GM23338 (cell line): ENCODE measurements around the gene HTRA1. TPM values are rescaled to one million over a fixed set of nuclear protein-coding genes. Genes with fewer than 3 reads are reported as not detected.

Source experiments
- ATAC-seq: fragments of 200-7000 bp; cut with Tn5 transposase; 3 replicates; pipeline ENCODE4 v1.9.1; 2020
- DNase-seq: peaks from one replicate; pipeline ENCODE4 v3.0.0-alpha.2; 2015; ENCODE audit warnings: low spot score
- H2AFZ ChIP-seq: fragments of 200-600 bp; sonication (generic); 2 replicates; pipeline ENCODE4 v1.8.0; 2016; ENCODE audit warnings: antibody characterized with exemption, mild to moderate bottlenecking, moderate library complexity
- H3F3A ChIP-seq: fragments of 200-600 bp; sonication (generic); replicated peaks from 2 replicates; pipeline ENCODE4 v1.8.0; 2017; ENCODE audit warnings: antibody characterized with exemption, mixed run types, low read depth
- H3K27ac ChIP-seq: fragments of 200-600 bp; sonication (generic); 2 replicates; pipeline ENCODE4 v1.6.1; 2016; ENCODE audit warnings: low read depth
- H3K27me3 ChIP-seq: fragments of 200-600 bp; sonication (generic); 2 replicates; pipeline ENCODE4 v1.8.0; 2016; ENCODE audit warnings: mild to moderate bottlenecking, mixed run types, moderate library complexity; ENCODE audit not compliant: insufficient read depth
- H3K36me3 ChIP-seq: fragments of 200-600 bp; sonication (generic); 2 replicates; pipeline ENCODE4 v1.8.0; 2016; ENCODE audit warnings: mild to moderate bottlenecking; ENCODE audit not compliant: insufficient read depth
- H3K4me1 ChIP-seq: fragments of 200-600 bp; sonication (generic); 2 replicates; pipeline ENCODE4 v1.8.0; 2016; ENCODE audit warnings: mild to moderate bottlenecking, moderate library complexity; ENCODE audit not compliant: insufficient read depth
- H3K4me2 ChIP-seq: fragments of 200-600 bp; sonication (generic); 2 replicates; pipeline ENCODE4 v1.7.1; 2017; ENCODE audit warnings: mixed run types
- H3K4me3 ChIP-seq: fragments of 200-600 bp; sonication (generic); 2 replicates; pipeline ENCODE4 v1.6.1; 2016; ENCODE audit warnings: mixed run types
- H3K79me2 ChIP-seq: fragments of 200-600 bp; sonication (generic); replicated peaks from 2 replicates; pipeline ENCODE4 v1.8.0; 2017; ENCODE audit warnings: mild to moderate bottlenecking; ENCODE audit not compliant: insufficient read depth
- H3K9me2 ChIP-seq: fragments of 200-600 bp; sonication (generic); 2 replicates; pipeline ENCODE4 v1.8.0; 2017; ENCODE audit not compliant: insufficient read depth
- H4K20me1 ChIP-seq: fragments of 200-600 bp; sonication (generic); replicated peaks from 2 replicates; pipeline ENCODE4 v1.8.0; 2017; ENCODE audit warnings: mild to moderate bottlenecking; ENCODE audit not compliant: insufficient read depth
- H3K27ac Mint-ChIP-seq: 2 replicates; pipeline ENCODE4 v1.8.0; 2020; ENCODE audit warnings: inconsistent platforms, mild to moderate bottlenecking, moderate library complexity, mixed read lengths
- H3K27me3 Mint-ChIP-seq: 3 replicates; pipeline ENCODE4 v1.8.0; 2022; ENCODE audit warnings: low read depth, mild to moderate bottlenecking, moderate library complexity, mixed read lengths, inconsistent platforms; ENCODE audit not compliant: insufficient read depth, poor library complexity
- H3K36me3 Mint-ChIP-seq: 3 replicates; pipeline ENCODE4 v1.8.0; 2021; ENCODE audit warnings: low read depth, mild to moderate bottlenecking, inconsistent platforms, moderate library complexity, mixed read lengths
- H3K4me1 Mint-ChIP-seq: 3 replicates; pipeline ENCODE4 v1.8.0; 2020; ENCODE audit warnings: mild to moderate bottlenecking, inconsistent platforms, mixed read lengths
- H3K4me3 Mint-ChIP-seq: 3 replicates; pipeline ENCODE4 v1.8.0; 2021; ENCODE audit warnings: moderate library complexity, mild to moderate bottlenecking, inconsistent platforms, mixed read lengths
- H3K9me3 Mint-ChIP-seq: 3 replicates; pipeline ENCODE4 v1.8.0; 2020; ENCODE audit warnings: moderate library complexity, mild to moderate bottlenecking, inconsistent platforms, mixed read lengths
- CREB1 ChIP-seq: fragments of 250-450 bp; sonication (Bioruptor Pico); IDR thresholded peaks from 2 replicates; pipeline ENCODE4 v1.5.0; 2020; ENCODE audit warnings: low read depth, mild to moderate bottlenecking, moderate library complexity
- CTCF ChIP-seq, 2 experiments: fragments of 200-600 bp in 1 of 2; sonication (generic) in 1 of 2; conservative IDR thresholded peaks; 2 replicates each; pipeline versions ENCODE4 v1.5.1 to v1.6.1; 2016 to 2017; ENCODE audit warnings: antibody characterized with exemption in 2 of 2, low read depth in 2 of 2, mild to moderate bottlenecking in 2 of 2, moderate library complexity in 1 of 2
- EZH2 ChIP-seq: fragments of 200-600 bp; sonication (generic); IDR thresholded peaks from one replicate; pipeline ENCODE4 v1.8.0; 2017; ENCODE audit warnings: antibody characterized with exemption, mild to moderate bottlenecking, low read depth; ENCODE audit not compliant: unreplicated experiment
- EZH2phosphoT487 ChIP-seq: fragments of 200-600 bp; sonication (generic); IDR thresholded peaks from one replicate; pipeline ENCODE4 v1.8.1; 2018; ENCODE audit warnings: antibody characterized with exemption; ENCODE audit not compliant: unreplicated experiment
- JUNB ChIP-seq: IDR thresholded peaks from one replicate; pipeline ENCODE4 v1.6.1; 2016; ENCODE audit warnings: antibody characterized with exemption; ENCODE audit not compliant: unreplicated experiment
- NANOG ChIP-seq: IDR thresholded peaks from 2 replicates; pipeline ENCODE4 v1.6.1; 2016; ENCODE audit warnings: antibody characterized with exemption, borderline replicate concordance
- POLR2AphosphoS5 ChIP-seq: IDR thresholded peaks from 2 replicates; pipeline ENCODE4 v1.6.1; 2016; ENCODE audit warnings: antibody characterized with exemption, low read depth
- REST ChIP-seq: IDR thresholded peaks from one replicate; pipeline ENCODE4 v1.6.1; 2018; ENCODE audit warnings: antibody characterized with exemption; ENCODE audit not compliant: unreplicated experiment
- STAT1 ChIP-seq: IDR thresholded peaks from one replicate; pipeline ENCODE4 v1.6.1; 2016; ENCODE audit warnings: antibody characterized with exemption; ENCODE audit not compliant: unreplicated experiment
- ZNF114 ChIP-seq: fragments of 250-450 bp; sonication (Bioruptor Pico); IDR thresholded peaks from 2 replicates; pipeline ENCODE4 v1.5.0; 2020; ENCODE audit warnings: mild to moderate bottlenecking, moderate library complexity
- ZNF331 ChIP-seq: fragments of 250-450 bp; sonication (Bioruptor Pico); IDR thresholded peaks from 2 replicates; pipeline ENCODE4 v1.5.0; 2020; ENCODE audit warnings: low read depth, mild to moderate bottlenecking, moderate library complexity
- ZNF462 ChIP-seq: fragments of 250-450 bp; sonication (Bioruptor Pico); IDR thresholded peaks from 2 replicates; pipeline ENCODE4 v1.5.0; 2020; ENCODE audit warnings: mild to moderate bottlenecking, moderate library complexity
- polyA plus RNA-seq: library from polyadenylated mRNA; unstranded; fragments of >200 nt; fragmentation: Nextera tagmentation; extraction: Ambion mirVana; gene quantifications from 2 replicates; pipeline ENCODE4 v1.2.1, GENCODE V29; 2016
- total RNA-seq: library from RNA; depleted of rRNA; stranded (reverse); fragments of >200 nt; shearing (Covaris generic); gene quantifications from 2 replicates; pipeline ENCODE4 v1.2.3, GENCODE V29; 2014
- TF ChIP-seq, protein P1 (sequence below): IDR thresholded peaks from 2 replicates; pipeline ENCODE4 v1.6.1; 2016; ENCODE audit warnings: antibody characterized with exemption

Gene HTRA1
- total and polyA plus RNA-seq, 2 experiments from 2014 or later: 8.1 to 16.1 TPM

DNA sequence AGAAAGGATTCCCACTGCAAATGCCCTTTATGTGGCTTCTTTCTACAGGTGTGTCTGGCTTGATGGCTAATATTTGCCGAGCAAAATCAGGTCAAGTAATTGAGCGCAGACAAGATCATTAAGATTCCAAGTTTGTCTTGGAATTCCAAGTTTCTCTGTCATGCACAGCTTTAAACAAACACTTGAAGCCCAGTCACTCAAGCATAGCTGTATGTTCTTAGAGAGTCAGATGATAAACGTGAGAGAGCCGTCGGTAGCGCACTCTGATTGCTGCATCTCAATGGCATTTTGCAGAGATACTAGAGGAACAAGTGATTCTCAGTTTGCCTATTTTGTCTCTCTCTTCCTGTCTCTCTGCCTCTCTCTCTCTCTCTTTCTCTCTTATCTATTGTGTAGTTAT is 99.9 kb downstream of the HTRA1 start:
- H3K9me3 Mint-ChIP-seq: no peaks in the 10 kb centered on the region
- no peak for ATAC-seq

More for the DNA sequence above, 99.9 kb downstream of the HTRA1 start:
- Mint-ChIP-seq H3K36me3 (no peaks in the 10 kb centered on the region), H3K4me1 (peaks cover 18% of the 10 kb centered on the region), H3K27me3 (peaks cover 9% of the 10 kb centered on the region), H3K4me3 (no peak overlapping the region), H3K27ac (no peak overlapping the region)
- H3K4me3 ChIP-seq: no peak overlapping the region
- no peaks in the 10 kb centered on the region for H3F3A ChIP-seq
- H3K27me3 ChIP-seq: no peaks in the 10 kb centered on the region
- no peaks in the 10 kb centered on the region for H3K36me3 ChIP-seq
- no peak overlapping the region for H3K27ac ChIP-seq
- H4K20me1 ChIP-seq: no peaks in the 10 kb centered on the region
- no peak for TF ChIP-seq STAT1
- TF ChIP-seq CREB1: no peak
- TF ChIP-seq REST: no peak
- TF ChIP-seq NANOG: no peak
- TF ChIP-seq JUNB: no peak
- TF ChIP-seq EZH2phosphoT487: no peak
- no peak for TF ChIP-seq ZNF462 (CRISPR knock-in tag)
- TF ChIP-seq ZNF114 (CRISPR knock-in tag): no peak
- TF ChIP-seq, protein P1, sequence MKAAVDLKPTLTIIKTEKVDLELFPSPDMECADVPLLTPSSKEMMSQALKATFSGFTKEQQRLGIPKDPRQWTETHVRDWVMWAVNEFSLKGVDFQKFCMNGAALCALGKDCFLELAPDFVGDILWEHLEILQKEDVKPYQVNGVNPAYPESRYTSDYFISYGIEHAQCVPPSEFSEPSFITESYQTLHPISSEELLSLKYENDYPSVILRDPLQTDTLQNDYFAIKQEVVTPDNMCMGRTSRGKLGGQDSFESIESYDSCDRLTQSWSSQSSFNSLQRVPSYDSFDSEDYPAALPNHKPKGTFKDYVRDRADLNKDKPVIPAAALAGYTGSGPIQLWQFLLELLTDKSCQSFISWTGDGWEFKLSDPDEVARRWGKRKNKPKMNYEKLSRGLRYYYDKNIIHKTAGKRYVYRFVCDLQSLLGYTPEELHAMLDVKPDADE: no peak
- no peak for TF ChIP-seq EZH2
- no peak for TF ChIP-seq CTCF (conservative IDR thresholded peaks at IDR 0.05; ENCODE audit: low read depth in 2 of 2)
- no peak for TF ChIP-seq ZNF331 (CRISPR knock-in tag)
- TF ChIP-seq POLR2AphosphoS5: no peak
- DNase-seq: no peak
- 0 out of 2 replicates have a peak, but pooled peaks cover 2% of the 10 kb centered on the region for H3K9me2 ChIP-seq
- H3K4me2 ChIP-seq: no peak overlapping the region
- no peak overlapping the region; the same call in 1 of the 2 replicates for H2AFZ ChIP-seq
- no peaks in the 10 kb centered on the region for H3K4me1 ChIP-seq
- no peaks in the 10 kb centered on the region for H3K79me2 ChIP-seq
